ENCODE results near the gene DAP3.
"Not testable (repeated sequence)": the region's sequence is repeated elsewhere in the genome, so short reads cannot be mapped to it uniquely, and the experiment has no call there.

The DAP3 gene

DNA sequence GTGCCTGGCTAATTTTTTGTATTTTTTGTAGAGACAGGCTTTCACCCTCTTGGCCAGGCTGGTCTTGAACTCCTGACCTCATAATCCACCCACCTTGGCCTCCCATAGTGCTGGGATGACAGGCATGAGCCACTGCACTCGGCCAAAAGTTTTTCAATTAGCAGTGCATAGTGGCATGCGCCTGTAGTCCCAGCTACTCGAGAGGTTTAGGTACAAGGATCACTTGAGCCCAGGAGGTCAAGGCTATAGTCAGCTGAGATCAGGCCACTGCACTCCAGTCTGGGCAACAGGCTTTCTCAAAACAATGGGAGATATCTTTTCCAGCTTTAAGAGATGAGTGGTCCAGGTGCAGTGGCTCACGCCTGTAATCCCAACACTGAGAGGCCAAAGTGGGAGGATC is 30.8 kb downstream of the DAP3 start:
- DNase-seq, result no peak

DNA sequence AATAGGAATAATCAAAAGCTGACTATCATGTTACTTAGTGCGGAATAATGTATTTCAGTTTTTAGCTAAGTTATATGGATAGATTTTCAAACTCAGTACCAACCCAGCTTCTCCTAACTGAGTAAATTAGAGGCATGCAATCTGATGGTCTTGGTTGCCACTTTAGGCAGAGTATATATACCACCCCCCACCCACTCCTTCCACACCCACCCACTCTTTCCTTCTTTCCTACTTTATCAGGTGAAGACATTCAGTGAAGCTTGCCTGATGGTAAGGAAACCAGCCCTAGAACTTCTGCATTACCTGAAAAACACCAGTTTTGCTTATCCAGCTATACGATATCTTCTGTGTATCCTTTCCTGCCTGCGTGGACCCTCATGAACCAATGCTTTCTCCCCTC is 36.3 kb downstream of the DAP3 start:
- DNase-seq, result no peak

DNA sequence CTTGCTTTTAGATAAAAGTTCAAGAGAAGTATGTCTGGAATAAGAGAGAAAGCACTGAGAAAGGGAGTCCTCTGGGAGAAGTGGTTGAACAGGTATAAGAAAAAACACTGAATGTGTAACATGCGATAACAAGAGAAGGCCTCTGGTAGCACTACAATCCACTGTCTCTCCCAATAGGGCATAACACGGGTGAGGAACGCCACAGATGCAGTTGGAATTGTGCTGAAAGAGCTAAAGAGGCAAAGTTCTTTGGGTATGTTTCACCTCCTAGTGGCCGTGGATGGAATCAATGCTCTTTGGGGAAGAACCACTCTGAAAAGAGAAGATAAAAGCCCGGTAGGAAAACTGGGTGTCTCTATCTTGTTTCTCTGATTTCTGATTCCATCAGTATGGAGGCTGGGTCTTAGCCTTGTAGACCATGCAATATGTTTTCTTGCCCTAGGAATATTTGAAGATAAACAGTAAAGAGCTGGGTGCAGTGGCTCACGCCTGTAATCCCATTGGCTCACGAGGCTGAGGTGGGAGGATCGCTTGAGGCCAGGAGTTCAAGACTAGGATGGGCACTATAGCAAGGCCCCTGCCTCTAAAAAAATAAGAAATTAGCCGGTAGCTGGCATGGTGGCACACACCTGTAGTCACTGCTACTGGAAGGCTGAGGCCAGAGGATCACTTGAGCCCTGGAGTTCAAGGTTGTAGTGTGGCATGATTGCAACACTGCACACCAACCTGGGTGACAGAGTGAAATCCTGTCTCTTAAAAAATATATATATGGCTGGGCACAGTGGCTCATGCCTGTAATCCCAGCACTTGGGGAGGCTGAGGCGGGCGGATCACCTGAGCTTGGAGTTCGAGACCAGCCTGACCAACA is 40.4 kb downstream of the DAP3 start:
- peak; percentile 31 for DNase-seq

DNA sequence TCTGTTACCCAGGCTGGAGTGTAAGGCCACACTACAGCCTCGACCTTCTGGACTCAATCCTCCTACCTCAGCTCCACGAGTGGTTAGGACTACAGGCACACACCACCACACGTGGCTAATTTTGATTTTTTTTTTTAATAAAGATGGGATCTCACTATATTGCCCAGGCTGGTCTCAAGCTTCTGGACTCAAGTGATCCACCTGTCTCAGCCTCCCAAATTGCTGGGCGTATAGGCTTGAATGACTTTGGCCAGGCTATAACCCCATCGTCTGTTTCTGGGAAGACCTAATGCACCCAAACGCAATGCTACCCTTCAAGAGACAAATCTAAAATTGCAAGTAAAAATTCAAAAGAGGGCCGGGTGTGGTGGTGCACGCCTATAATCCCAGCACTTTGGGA is 52.1 kb downstream of the DAP3 start:
- DNase-seq, result no peak

DNA sequence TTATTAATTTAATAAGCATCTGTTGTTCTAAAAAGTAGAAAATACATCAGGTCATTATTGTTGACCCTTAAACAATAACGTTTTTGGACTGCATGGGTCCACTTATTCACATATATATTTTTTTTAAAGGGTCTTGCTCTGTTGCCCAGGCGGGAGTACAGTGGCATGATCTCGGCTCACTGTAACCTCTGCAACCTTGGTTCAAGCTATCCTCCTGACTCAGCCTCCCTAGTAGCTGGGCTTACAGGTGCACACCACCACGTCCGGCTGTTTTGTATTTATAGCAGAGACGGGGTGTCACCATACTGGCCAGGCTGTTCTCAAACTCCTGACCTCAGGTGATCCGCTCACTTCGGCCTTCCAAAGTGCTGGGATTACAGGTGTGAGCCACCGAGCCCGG is 53.0 kb downstream of the DAP3 start:
- DNase-seq, result no peak

DNA sequence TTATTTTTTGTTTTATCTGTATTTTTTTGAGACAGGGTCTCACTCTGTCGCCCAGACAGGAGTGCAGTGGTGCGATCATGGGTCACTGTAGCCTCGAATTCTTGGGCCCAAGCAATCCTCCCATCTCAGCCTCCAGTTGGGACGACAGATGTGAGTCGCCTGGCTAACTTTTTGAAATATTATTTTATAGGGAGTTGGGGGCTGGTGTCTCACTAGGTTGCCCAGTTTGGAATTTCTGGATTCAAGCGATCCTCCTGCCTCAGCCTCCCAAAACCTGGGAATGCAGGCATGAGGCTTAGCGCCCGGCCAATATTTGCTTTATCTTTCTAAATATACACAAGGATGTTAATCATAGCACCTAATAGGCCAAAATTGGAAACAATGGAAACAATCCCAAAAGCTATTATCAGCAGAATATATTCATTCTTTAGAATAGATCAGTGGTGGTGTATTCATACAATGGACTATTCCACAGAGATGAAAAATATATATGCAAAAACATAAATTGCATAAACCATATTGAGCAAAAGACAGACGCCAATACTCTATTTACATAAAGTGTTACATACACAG is 55.9 kb downstream of the DAP3 start:
- no peak for DNase-seq

DNA sequence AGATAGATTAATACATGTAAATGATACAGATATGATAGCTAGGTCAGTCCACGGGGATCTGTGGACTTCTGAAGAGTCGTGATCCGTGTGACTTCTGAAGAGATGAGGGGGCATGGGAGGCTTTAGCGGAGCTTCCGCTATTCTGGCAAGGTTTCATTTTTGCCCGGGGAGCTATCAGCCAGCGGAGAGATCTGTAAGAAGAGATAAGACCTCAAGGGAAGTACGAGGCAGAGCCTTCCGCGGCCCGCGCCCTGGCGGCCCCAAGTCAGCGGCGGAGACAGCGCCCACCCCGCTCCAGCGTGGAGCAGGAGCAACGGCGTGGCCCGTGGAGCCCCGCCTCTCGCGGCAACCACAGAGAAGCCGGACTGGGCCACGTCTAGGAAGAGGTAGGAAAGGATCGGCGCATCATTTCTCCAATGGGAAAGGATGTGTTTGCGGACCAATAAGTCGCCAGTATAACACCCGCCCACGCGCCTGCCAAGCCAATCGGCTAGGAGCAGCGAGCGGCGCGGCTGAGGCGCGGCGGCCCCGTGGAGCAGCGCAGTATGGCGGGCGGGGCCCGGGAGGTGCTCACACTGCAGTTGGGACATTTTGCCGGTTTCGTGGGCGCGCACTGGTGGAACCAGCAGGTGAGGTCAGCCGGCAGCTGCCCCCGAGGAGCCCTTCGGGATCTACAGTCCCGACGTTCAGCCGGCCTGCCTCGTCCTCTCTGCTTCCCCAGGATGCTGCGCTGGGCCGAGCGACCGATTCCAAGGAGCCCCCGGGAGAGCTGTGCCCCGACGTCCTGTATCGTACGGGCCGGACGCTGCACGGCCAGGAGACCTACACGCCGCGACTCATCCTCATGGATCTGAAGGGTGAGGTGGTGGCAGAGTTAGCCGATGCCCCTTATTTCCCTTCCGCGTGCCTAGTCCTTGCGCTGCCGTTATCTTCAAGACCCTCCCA is 56.7 kb downstream of the DAP3 start:
- peak; percentile 85 for DNase-seq

DNA sequence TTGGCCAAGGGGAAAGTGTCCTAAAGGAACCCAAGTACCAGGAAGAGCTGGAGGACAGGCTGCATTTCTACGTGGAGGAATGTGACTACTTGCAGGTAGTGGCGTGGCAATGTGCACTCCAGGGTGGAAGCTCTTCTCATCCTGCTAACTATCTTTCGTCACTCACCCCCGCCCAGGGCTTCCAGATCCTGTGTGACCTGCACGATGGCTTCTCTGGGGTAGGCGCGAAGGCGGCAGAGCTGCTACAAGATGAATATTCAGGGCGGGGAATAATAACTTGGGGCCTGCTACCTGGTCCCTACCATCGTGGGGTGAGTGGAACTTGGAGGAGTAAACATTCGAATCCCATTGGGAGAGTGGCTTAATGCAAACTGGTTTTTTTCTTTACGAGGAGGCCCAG is 58.7 kb downstream of the DAP3 start:
- not testable (repeated sequence) for DNase-seq

DNA sequence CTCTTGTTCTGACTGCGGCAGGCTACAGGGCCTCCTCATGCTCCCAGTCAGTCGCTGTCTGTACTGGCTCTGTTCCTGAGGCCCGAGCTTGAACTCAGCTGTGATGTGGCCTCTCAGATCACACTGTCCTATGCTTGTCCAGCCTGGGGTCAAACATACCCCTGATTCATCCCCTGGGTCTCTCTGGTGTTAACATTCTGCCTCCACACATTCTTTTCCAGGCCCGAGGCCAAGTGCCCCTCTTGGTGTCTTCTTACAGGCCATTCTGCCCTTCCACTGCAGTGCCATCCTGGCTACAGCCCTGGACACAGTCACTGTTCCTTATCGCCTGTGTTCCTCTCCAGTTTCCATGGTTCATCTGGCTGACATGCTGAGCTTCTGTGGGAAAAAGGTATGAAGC is 59.2 kb downstream of the DAP3 start:
- not testable (repeated sequence) for DNase-seq

DNA sequence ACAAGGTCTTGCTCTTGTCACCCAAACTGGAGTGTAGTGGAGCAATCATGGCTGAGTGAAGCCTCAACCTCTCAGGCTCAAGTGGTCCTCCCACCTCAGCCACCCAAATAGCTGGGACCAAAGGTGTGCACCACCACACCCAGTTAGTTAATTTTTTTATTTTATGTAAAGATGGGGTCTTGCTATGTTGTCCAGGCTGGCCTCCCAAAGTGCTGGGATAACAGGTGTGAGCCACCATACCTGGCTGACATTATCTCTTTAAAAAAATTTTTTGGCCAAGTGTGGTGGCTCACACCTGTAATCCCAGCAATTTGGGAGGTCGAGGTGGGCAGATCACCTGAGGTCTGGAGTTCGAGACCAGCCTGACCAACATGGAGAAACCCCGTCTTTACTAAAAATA is 70.1 kb downstream of the DAP3 start:
- not testable (repeated sequence) for DNase-seq

DNA sequence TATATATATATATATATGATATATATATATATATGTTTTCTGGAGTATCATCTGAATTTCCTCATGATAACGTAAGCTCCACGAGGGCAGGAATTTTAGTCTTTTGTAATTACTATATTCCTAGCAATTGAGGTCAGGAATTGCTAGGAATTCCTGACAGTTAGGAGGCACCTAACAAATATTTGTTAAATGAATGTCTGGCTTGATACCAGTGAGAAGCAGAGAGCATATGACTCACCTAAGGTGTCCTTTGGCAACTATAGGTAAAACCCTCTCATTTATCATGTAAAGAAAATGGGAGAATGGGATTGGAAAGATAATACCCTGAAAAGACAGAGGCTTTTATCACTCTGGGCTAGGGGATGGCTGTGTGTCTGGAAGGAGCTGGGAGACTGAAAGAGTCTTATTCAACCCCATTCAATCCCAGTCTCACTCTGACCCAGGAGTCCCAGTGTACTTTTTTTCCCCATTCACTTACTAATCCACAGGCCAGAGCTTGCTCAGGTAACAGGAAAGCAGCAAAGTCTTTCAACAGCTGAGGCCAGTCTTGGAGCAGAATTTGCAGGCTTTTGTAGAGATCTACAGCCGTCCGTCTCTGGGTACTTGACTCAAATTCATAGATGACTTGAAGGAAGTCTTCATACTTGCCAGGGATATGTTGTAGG is 71.2 kb downstream of the DAP3 start:
- DNase-seq, result no peak

DNA sequence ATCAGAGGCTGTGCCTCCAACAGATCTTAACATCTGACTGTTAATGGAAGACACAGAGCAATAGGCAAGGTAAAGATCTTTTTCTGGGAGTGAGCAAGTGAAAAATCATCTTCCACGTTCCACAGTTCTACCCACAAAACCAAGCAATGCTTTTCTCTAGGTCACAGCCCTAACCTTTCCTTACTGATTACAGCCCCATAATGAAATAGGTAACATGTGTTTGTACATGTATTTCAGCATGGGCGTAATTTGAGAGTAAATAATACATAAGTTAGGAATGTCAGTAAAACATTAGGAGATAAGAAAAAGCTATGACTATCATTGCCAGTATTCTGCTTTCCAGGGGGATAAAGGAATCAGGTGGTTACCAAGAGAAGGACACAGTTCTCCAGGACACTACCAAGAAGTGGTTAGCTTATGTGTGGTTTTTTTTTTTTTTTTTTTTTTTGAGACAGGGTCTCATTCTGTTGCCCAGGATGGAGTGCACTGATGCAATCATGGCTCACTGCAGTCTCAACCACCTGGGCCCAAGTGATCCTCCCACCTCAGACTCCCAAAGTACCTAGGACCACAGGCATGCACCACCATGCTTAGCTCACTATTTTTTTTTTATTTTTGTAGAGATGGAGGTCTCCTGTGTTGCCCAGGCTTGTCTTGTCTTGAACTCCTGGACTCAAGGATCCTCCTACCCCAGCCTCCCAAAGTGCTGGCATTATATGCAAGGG is 72.0 kb downstream of the DAP3 start:
- DNase-seq, result no peak

DNA sequence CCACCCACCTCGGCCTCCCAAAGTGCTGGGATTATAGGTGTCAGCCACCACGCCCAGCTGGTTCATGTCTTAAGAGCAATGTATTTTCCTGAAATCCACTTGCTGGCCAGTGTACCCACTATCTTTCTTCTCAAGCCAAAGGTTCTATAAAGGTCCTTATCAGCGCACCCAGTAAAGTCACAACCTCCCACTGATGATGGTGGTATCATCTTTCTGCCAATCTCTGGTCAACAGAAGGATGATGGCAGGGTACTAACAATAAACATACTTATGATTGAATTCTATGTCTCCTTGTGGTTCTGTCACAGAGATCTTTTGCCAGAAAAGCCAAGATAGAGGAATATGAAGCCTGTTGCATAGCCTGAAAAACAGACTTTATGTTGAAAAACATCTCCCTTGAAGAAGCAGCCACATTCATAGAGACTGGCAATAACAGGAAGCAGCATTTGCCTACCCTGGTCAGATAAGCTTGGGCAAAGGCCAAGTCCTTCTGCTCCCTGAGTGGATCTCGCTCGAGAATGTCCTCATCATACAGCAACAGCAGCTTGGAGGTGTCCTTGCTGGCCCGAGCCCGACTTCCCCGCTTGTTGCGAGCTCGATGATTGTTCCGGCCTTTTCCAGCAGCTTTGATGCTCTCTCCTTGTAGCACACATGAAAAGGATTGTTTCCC is 73.0 kb downstream of the DAP3 start:
- no peak for DNase-seq

DNA sequence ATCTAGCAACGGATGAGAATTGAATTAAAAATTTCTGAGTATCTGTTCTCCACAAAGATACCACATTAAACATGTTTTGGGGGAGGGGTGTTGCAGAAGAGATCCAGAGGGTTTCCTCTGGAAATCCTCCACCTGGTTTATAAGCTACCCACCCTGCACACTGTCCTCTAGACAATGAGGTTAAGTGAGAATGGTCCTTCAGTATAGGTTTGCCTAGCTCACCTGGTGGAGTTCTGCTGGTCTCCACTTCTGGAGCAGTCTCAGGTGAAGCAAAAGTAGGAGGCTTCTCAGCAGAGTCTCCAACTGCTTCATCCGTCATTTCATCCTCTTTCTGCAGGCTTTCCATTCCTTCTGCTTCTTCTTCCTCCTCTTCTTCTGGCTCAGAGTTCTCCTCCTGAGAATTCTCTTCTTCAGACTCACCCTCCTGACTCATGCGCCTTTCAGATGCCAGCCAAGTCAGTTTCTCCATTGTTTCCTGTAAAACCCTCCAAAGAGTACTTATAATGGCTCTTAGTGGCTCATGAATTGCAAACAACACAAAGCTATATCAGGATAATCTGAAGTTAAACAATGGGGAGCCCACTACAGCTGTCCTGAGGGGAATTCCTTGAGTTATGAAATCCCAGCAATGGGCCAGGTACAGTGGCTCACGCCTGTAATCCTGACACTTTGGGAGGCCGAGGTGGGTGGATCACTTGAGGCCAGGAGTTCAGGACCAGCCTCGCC is 74.4 kb downstream of the DAP3 start:
- not testable (repeated sequence) for DNase-seq

DNA sequence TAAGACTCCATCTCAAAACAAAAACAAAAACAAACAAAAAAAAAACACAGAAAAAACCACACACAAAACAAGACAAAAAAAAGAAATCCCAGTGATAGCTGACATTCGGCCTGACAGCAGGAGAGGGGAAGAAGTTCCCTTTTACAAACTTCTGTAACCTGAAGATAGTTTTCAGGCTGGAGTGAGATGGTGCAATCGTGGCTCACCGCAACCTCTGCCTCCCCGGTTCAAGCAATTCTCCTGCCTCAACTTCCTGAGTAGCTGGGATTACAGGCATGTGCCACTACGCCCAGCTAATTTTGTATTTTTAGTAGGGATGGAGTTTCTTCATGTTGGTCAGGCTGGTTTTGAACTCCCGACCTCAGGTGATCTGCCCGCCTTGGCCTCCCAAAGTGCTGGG is 75.1 kb downstream of the DAP3 start:
- DNase-seq, result not testable (repeated sequence)

DNA sequence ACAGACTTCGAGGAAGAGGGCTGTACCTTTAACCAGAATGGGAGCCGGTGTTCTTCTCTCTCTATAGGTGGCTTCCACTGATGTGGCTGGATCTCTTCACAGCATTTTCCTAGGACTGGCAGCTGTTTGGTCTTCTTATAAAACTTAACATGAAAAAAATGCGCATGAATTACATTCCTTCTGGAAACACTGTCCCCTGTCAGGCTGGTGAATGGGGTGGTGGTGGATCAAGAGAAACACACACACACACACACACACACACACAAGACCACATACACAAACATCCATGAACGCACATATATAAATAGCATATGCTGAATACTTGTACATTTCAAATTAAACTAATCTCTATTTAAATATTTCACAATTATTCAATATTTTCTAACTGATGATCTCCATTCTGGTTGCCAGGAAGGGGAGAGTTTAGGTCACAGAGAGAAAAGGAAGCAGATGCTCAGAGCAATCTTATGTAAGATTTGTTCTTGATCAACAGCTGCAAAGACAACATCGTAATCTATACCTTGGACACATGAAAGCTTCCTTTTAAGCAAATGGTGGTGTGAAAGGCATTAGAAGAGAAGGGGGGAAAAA is 78.6 kb downstream of the DAP3 start:
- not testable (repeated sequence) for DNase-seq

DNA sequence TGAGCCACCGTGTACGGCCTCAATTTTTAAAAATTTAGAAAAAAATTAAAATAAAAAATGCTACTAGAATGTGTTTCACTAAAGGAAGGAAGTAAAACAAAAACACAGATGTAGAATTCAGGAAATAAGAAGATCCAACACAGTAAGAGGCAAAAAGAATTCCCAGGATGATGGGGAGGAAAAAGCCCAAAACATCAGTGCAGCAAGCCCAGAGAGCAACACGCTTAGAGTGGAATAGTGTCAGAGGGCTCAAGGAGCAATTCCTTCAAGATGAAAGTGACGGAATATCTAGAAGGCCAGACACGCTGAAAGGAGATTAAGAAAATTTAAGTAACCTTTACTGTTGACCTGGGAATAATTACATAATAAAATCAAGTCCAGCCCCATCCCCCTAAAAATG is 80.4 kb downstream of the DAP3 start:
- DNase-seq, result no peak

DNA sequence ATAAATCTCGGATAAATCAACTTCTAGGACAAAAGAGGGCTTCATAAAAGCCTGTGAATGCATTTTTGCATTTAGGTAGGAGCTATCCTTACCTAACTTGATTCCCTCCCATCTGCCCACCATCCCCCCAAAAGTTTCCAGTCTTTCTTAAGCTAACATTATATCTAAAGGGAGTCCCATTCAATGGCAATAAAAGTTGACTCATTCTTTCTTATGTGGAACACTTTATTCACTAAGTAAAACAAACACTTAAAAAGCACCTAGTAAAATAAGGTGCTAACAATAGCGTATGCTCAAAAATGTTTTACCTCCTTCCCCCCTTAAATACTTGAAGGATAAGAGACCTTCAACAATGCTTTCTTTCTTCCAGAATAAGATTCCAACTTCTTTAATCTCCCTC is 84.3 kb downstream of the DAP3 start:
- DNase-seq, result no peak

DNA sequence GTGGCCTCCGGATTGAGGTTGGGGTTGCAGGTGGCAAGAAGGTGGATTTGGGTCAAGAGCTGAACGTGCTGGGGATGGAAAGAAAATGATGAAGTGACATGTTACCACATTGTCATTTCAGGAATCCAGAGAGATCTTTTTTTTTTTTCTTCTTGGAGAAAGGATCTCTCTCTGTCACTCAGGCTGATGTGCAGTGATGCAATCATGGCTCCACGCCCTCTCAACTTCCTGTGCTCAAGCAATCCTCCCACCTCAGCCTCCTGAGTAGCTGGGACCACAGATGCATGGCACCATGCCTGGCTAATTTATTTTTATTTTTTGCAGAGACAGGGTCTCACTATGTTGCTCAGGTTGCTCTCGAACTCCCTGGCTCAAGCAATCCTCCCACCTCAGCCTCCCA is 87.5 kb downstream of the DAP3 start:
- no peak for DNase-seq

DNA sequence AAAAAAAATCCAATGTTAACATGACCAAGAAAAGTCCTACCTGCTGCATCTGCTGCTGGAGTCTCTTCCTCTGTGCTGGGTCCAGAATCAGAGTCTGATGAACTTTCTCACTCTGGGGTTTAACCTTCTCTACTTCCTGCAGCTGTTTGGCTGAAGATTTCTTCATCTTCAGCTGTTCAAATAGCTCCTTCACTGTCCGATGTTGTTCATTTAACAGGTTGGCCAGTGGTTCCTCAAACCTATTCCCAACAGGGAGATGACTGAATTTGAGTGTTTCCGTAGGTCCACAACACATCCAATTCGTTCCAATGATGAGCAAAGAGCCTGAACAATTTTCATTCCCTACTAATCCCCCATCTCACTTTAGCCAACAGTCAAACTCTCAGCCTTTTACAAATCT is 88.7 kb downstream of the DAP3 start:
- DNase-seq, result no peak

Data from NCI-H748 treated with DMSO at 0.1 percent for 48 hours (cell line).